ENCODE measurements around the gene SERINC1. TPM values are rescaled to one million over a fixed set of nuclear protein-coding genes. Genes with fewer than 3 reads are reported as not detected.

The SERINC1 gene
- total and polyA plus RNA-seq, 9 of the 15 experiments (the other 6 are each of a cell fraction or from before 2014, with no cell fraction given) = 28.8 to 64.6 (median 39.7) TPM

GRCh38 chr6:122422003-122422402 lies 49.6 kb downstream of the SERINC1 start:
- Histone ChIP-seq H3K4me2 (ENCODE audit: insufficient read depth, low read length) (no peak overlapping the region), H4K20me1 (replicated peaks; ENCODE audit: control insufficient read depth, insufficient read depth, low read length) (no peaks in the 10 kb centered on the region), H3K4me3 (no peak overlapping the region), H2AFZ (ENCODE audit: low read depth, low read length) (no peak overlapping the region), H3K27ac (ENCODE audit: extremely low read depth, low read depth, low read length) (no peak overlapping the region), H3K36me3 (ENCODE audit: control insufficient read depth, insufficient read depth, low read length) (peaks cover 92% of the 10 kb centered on the region), H3K79me2 (ENCODE audit: control insufficient read depth, insufficient read depth, low read length) (no peaks in the 10 kb centered on the region), H3K4me1 (replicated peaks in 1 of 2; ENCODE audit: control insufficient read depth in 2 of 2, insufficient read depth in 2 of 2, low read length in 2 of 2) (no peaks in the 10 kb centered on the region), H3K9ac (ENCODE audit: insufficient read depth in 1 of 2, low read depth in 2 of 2, low read length in 2 of 2) (no peak overlapping the region), H3K27me3 (ENCODE audit: control insufficient read depth in 2 of 2, insufficient read depth in 2 of 2, low read length in 2 of 2) (no peaks in the 10 kb centered on the region), H3K9me3 (replicated peaks; ENCODE audit: control insufficient read depth, insufficient read depth, low read depth, low read length) (no peaks in the 10 kb centered on the region), H3K9me1 (ENCODE audit: control insufficient read depth, insufficient read depth, low read length) (no peaks in the 10 kb centered on the region)
- ChIA-PET CTCF (ENCODE audit: low intra/inter-chr PET ratio) (no interaction called here), POLR2A (no interaction called here)
- TF ChIP-seq BRD9 (IDR thresholded peaks at IDR 0.05; ENCODE audit: low read depth, partially characterized antibody) (no peak), NR3C1 (CRISPR knock-in tag; IDR thresholded peaks at IDR 0.05) (no peak), ATF3 (IDR thresholded peaks at IDR 0.05) (peak; percentile 30; the same call in 1 of the 2 replicates), ATF3 (CRISPR knock-in tag; conservative IDR thresholded peaks at IDR 0.05) (no peak), RNF2 (IDR thresholded peaks at IDR 0.05) (no peak)
- intact Hi-C loops (cut with micrococcal nuclease) = no loop called here
- DNase-seq (ENCODE audit: extremely low read depth in 1 of 4, low spot score in 3 of 4) (no peak), ATAC-seq (no peak), FAIRE-seq (no peak)
- in situ Hi-C loops (cut with MboI) = no loop called here
- no TSS peak for BruUV-seq (replicated peaks)
- WGBS (ENCODE audit: insufficient coverage, low coverage, missing lambda C conversion rate) = 92% methylated on average over 2 of the region's 2 CpGs

- BruUV-seq (replicated peaks) = no TSS peak
- H3K9me1 ChIP-seq (ENCODE audit: control insufficient read depth, insufficient read depth, low read length) = no peaks in the 10 kb centered on the region
- DNase-seq (ENCODE audit: extremely low read depth in 1 of 4, low spot score in 3 of 4) = no peak
- POLR2A ChIA-PET = interaction anchor here (1.3 kb wide), 1 partner anchor 8 kb away, joined by 4 read pairs; no protein-coding TSS in a partner anchor
- H3K79me2 ChIP-seq (ENCODE audit: control insufficient read depth, insufficient read depth, low read length) = peaks cover 9% of the 10 kb centered on the region
- FAIRE-seq = no peak
- 82% methylated on average over 1 of the region's 1 CpG for WGBS (ENCODE audit: insufficient coverage, low coverage, missing lambda C conversion rate)
- H3K4me1 ChIP-seq (replicated peaks in 1 of 2; ENCODE audit: control insufficient read depth in 2 of 2, insufficient read depth in 2 of 2, low read length in 2 of 2) = no peaks in the 10 kb centered on the region
- H3K36me3 ChIP-seq (ENCODE audit: control insufficient read depth, insufficient read depth, low read length) = peaks cover 90% of the 10 kb centered on the region
- no peaks in the 10 kb centered on the region for H3K27me3 ChIP-seq (ENCODE audit: control insufficient read depth in 2 of 2, insufficient read depth in 2 of 2, low read length in 2 of 2)
- H3K9ac ChIP-seq (ENCODE audit: insufficient read depth in 1 of 2, low read depth in 2 of 2, low read length in 2 of 2) = no peak overlapping the region
- intact Hi-C loops (cut with micrococcal nuclease) (no loop called here), in situ Hi-C loops (cut with MboI) (no loop called here)
- CTCF ChIA-PET (ENCODE audit: low intra/inter-chr PET ratio) = no interaction called here
- no peaks in the 10 kb centered on the region for H4K20me1 ChIP-seq (replicated peaks; ENCODE audit: control insufficient read depth, insufficient read depth, low read length)
- no peak overlapping the region for H2AFZ ChIP-seq (ENCODE audit: low read depth, low read length)
- no peaks in the 10 kb centered on the region for H3K9me3 ChIP-seq (replicated peaks; ENCODE audit: control insufficient read depth, insufficient read depth, low read depth, low read length)
- no peak overlapping the region for H3K27ac ChIP-seq (ENCODE audit: extremely low read depth, low read depth, low read length)
- no peak overlapping the region for H3K4me3 ChIP-seq
- no peak for ATAC-seq
- H3K4me2 ChIP-seq (ENCODE audit: insufficient read depth, low read length) = no peak overlapping the region
- no peak for TF ChIP-seq NR2F6 (CRISPR knock-in tag; IDR thresholded peaks at IDR 0.05)
- no peak for TF ChIP-seq CHCHD3 (CRISPR knock-in tag; IDR thresholded peaks at IDR 0.05)
- TF ChIP-seq REST (IDR thresholded peaks at IDR 0.05; ENCODE audit: borderline replicate concordance) = no peak
- no peak for TF ChIP-seq REST (CRISPR knock-in tag; IDR thresholded peaks at IDR 0.05; ENCODE audit: low read depth)
Measured at GRCh38 chr6:122416825-122417224, 54.8 kb downstream of the SERINC1 start.
